ENCODE results near the gene NSD1.

DNA sequence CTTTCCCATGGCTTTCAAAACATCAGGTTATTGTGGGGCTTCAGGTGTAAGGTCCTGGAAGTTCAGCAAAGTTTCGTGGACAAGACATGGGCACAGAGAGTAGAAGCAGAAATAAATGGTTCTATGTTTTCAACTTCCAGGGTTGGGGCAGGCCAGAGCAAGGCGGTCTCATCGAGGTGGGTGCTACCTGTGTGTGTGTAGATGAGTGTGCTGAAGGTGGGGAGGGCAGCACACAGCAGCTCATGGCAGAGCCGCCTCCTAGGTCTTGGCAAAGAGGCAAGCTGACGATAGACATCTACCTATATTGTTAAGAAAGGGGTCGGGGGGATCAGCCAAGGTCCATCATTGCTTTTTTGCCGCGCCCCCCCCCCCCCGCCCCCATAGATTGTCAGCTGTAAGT, 166.1 kb downstream of the NSD1 start:
- no peak for TF ChIP-seq ZNF274 (IDR thresholded peaks at IDR 0.05; ENCODE audit: low read depth, low read length)
- TF ChIP-seq, protein P1, sequence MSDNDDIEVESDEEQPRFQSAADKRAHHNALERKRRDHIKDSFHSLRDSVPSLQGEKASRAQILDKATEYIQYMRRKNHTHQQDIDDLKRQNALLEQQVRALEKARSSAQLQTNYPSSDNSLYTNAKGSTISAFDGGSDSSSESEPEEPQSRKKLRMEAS (IDR thresholded peaks at IDR 0.05) = no peak

Measured in HCT116 (cell line).